ELR (cell line): ENCODE measurements around the gene ARL5B.

ENCODE experiments used
- DNase-seq: peaks from one replicate; pipeline ENCODE4 v3.0.0-alpha.2; 2015; ENCODE audit warnings: low read depth

Gene ARL5B

GRCh38 chr10:18658271-18659124 is 733 bp upstream of the ARL5B start:
- DNase-seq, result peak; percentile 43

GRCh38 chr10:18659819-18660535 is 746 bp downstream of the ARL5B start:
- peak; percentile 46 for DNase-seq

GRCh38 chr10:18660816-18661431 is 1.7 kb downstream of the ARL5B start:
- DNase-seq, result no peak

GRCh38 chr10:18664841-18665478 is 5.7 kb downstream of the ARL5B start:
- no peak for DNase-seq

- DNase-seq, result peak; percentile 65
Measured at GRCh38 chr10:18665815-18666558, 6.8 kb downstream of the ARL5B start.

- peak; percentile 87 for DNase-seq
Measured at GRCh38 chr10:18666810-18667209, 7.6 kb downstream of the ARL5B start.

- no peak for DNase-seq
Measured at GRCh38 chr10:18668026-18668425, 8.8 kb downstream of the ARL5B start.

- DNase-seq, result no peak
Measured at GRCh38 chr10:18675086-18675801, 16.0 kb downstream of the ARL5B start.

GRCh38 chr10:18680754-18681153 is 21.5 kb downstream of the ARL5B start:
- no peak for DNase-seq

GRCh38 chr10:18681366-18681765 is 22.1 kb downstream of the ARL5B start:
- peak; percentile 34 for DNase-seq

GRCh38 chr10:18681971-18682411 is 22.8 kb downstream of the ARL5B start:
- DNase-seq, result peak; percentile 75

- DNase-seq, result peak; percentile 77
Measured at GRCh38 chr10:18683427-18683826, 24.2 kb downstream of the ARL5B start.

- no peak for DNase-seq
Measured at GRCh38 chr10:18684416-18684815, 25.2 kb downstream of the ARL5B start.

- DNase-seq, result peak; percentile 27
Measured at GRCh38 chr10:18684953-18685352, 25.7 kb downstream of the ARL5B start.

GRCh38 chr10:18685555-18685954 is 26.3 kb downstream of the ARL5B start:
- DNase-seq, result no peak

GRCh38 chr10:18687195-18687594 is 28.0 kb downstream of the ARL5B start:
- DNase-seq, result no peak

- no peak for DNase-seq
Measured at GRCh38 chr10:18687706-18688105, 28.5 kb downstream of the ARL5B start.

GRCh38 chr10:18689498-18689897 is 30.3 kb downstream of the ARL5B start:
- peak; percentile 42 for DNase-seq

- DNase-seq, result no peak
Measured at GRCh38 chr10:18690541-18690940, 31.3 kb downstream of the ARL5B start.

GRCh38 chr10:18699849-18700840 is 40.9 kb downstream of the ARL5B start:
- no peak for DNase-seq
